Activated CD4-positive, alpha-beta T cell treated with anti-CD3 and anti-CD28 coated beads, Interleukin-10, Interleukin-2, amounts not matched to agents 100 ng/mL and 50 ng/mL, durations not matched to agents 16 hours and 8 hours (primary cell): Measurements from ENCODE around the gene MAP1B.

Experiments used
- DNase-seq: peaks from one replicate; pipeline ENCODE4 v3.0.0-alpha.2; 2020

Gene MAP1B

DNA sequence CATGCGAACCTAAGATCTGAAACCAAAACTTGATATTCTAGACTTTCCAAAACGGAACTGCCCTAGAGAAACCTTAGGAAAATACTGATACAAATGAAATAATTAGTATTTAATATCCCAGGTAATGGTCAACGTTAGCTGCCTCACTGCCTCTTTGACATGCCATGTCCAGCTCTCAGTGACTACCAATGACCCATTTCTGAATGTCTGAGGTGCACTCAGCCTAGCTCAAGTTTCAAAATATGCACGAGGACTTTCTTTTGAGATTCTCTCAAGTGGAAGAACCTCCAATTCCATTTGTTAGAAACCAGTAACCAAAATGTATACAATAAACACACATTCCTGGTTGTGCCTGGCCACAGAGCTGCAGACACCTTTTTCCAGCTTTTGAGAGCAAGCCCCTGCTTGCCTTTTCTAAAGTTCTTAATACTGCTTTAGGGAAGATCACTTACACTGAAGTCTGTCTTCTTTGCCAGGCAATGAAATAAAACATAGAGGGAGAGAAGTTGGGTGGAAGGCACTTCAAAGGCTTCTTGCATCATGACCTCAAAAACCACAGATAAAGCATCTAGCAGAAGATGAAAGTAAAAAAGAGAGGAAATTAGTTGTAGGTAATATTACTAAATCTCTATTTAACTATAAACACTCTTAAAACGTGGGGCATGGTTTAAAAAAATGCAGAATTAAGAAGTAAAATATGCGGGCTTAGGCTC lies 124.9 kb downstream of the MAP1B start:
- DNase-seq: peak; percentile 68

DNA sequence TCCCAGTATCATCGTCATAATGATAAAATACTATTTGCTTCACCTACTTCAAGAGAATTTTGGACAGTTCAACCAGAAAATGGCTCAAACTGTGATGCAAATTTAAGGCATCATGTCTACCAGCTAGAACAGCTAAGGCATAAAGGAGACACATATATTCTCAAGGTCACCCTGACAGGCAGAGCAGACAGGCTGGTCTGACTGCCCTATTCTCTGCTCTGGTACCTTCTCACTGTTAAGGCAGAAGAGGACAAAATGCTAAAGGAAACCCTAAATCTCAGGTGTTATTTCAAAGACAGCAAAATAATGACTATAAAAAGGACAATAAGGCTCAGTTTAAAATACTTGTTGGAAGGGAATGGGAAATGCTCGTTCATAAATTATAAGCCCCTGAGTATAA lies 125.6 kb downstream of the MAP1B start:
- DNase-seq: peak; percentile 8

DNA sequence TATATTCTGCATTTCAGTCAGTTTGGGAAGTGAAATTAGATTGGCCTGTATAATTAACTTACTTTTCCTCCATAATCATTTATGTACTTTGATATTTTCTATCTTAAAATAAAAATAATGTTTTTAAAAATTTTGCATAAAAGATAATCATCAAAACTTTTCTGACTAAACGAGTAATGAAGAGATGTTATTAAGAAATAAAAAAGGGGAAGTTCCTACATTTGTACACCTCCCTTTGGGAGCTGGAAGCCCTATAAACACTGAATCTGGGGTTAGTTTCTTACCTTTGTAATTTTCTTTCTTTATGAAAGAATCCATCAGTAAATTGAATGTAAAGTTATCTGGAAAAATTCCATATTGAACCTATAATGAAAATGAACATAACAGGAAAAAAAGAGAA lies 126.6 kb downstream of the MAP1B start:
- no peak for DNase-seq

DNA sequence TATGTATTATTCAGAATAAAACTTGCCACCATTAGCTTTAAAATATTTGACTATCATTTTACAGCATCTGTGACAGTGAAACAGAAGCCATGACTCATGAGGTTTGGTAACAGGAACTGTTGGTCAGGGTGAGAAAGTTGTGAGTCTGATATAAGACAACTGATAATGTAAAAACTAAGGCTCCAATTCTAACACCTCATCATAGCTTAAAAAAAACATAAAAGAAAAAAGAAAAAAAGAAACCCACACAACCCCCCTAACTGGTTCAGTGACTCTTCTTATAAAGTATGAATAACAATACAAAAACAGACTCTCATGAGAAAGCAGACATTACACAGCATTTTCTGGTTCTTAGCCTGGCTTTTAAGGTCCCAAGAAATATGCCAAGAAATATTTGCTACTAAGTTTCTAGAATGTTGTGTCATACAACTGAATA lies 127.0 kb downstream of the MAP1B start:
- DNase-seq: peak; percentile 85

DNA sequence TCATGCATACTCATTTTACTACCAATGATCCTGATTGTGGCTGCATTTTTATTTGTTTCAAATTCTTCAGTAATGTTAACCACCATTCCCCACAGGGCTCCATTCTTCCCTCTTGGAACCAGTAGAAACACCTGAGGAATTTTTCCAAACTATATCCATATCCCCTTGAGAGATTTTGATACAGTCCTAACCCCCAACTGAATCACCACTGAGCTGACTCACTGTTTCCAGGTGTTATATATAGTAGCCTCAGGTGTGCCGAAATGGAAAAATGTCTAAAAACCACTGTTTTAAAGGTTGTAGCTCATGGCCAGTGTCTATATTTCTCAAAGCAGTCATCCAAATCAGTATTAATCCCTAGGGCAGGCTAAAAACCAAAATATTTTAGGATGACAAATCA lies 127.6 kb downstream of the MAP1B start:
- peak; percentile 13 for DNase-seq

DNA sequence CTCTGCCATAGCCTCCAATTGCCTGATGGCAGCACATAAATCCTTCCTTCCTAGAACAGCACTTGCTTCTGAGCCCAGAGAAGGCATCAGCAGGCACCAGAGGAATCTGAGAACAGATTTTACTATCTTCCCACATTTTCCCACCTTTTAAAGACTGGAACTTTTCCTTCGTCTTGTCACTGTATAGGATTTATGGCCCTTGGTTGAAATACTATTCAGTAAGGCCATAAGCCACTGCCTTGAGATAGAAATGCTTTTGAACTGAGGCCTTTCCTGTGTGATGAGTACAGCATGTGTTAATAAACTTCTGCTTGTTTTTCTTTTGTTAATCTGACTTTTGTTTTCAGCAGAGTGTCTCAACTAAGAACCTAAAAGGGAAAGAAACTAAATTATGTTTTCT lies 128.4 kb downstream of the MAP1B start:
- no peak for DNase-seq

DNA sequence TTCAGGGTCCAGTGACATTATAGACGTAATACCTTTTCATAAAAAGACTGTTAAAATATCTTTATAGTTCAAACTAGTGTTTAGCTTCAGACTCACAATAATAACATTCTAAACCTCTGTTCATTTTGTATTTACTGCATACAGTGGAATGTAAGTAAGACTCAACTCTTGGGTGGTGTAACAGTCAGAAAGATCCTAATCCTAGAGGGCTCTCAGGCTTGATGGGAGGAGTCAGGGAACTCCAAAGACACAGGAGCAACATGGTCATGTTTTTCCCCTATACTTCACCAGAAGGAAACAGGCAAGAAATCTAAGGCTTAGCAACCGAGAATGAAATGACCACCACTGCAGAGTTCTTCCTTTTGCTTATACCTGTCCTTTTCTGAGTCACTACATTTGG lies 130.1 kb downstream of the MAP1B start:
- no peak for DNase-seq

DNA sequence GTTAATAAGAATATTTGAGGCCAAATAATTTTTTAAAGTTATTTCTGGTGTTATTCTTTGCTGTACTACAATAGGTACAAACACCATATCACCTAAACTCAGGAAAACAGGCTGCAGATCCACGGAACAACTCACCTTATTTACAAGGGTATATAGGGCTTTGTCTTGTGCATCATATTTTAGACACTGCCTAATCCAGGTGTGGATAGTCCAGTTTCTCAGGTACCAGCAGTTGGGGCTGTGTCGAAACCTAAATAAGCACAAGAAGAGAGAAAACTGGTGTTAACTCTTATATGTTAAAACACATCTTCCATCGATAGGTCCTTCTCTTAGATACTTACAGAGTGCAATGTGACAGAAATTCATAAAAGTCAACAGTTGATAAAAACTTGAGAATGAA lies 130.6 kb downstream of the MAP1B start:
- DNase-seq: no peak

DNA sequence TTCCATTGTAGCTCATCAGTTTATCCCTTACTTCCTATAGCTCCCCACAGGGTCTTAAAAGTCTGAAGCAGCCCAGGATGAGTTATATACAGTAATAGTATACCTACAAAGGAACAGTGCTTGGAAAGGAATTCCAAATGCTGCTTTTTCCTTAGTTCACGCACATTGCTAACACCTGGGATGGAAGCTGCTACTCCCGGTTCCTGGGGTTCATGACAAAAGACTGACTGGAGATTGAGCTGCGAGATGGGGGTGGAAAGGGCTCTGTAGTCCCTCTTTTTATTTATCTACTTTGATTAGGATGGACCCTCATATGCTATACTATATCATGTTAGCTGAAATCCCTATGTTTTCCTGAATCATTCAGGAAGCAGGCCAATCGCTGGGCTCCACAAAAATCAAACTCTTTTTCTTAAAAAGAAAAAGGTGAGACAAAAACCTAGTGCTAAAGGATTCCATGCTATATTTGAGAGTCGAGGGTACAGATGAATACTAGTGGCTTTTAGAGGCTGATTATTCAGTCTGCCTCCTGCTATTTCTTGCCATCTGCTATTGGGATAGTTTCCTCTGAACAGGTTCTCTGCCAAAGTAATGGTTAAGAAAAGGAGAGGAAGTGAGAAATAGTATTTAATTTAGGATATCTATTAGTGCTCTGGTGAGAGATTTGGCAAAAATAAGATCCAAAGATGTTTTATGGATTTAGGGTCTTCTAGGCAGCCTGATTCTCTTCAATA lies 131.6 kb downstream of the MAP1B start:
- DNase-seq: no peak

DNA sequence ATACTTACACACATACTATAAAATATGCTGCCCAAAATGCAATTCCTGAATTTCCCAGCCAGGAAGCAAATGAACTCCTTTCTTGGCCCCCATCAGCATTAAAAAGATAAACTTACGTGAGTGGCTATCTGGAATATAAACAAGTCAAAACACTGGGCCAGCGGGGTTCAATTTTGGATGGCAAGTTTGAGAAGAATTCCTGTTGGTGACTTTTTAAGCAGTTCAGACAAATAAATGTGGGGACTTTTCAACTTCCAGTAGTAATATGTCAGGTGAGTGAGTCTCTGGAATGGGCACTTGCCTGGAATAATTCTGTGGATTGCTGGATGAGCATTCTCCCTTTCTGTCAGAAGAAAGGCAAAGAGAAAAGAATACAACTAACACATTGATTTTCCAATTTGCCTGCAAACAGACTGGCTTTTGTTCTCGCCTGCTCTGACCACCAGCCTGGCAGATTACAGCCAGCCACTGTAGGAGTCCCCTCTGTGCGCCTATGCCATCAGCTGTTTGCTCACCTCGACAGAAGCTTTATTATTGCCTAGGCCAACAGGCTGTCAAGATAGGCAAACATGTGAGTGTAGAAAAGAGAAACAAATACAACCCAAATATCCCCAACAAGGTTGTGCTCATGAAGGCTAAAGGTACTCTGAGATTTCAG lies 134.2 kb downstream of the MAP1B start:
- DNase-seq: no peak

DNA sequence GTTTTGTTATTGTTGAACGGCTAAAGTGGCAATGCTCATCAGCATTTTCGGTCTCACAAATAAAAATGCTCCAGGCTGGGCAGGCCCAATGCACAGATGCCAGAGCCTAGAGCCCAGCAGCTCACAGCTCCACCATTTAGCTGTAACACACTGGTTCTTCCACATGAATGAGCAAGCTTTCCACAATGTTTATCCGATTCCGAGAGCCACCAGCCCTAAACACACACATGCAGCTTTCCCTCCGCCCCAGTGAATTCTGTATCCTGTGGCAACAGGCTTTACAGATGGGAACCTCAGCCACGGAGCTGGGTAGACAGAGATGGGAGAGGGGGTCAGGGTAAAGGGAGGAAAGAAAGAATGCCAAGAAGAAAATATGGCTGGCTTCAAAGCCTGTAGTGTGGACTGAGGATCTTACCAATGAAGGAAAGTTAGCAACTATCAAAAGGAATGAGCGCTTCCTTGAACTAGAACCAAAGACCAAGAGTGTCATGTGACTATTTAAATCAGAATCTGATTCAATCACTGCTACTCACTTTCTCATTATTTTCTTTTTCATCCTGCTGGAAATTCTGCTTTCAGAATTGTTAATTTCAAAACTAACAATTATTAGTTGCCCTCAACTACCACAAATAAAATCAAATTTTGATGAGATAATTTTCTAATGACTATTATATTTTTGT lies 135.7 kb downstream of the MAP1B start:
- no peak for DNase-seq

DNA sequence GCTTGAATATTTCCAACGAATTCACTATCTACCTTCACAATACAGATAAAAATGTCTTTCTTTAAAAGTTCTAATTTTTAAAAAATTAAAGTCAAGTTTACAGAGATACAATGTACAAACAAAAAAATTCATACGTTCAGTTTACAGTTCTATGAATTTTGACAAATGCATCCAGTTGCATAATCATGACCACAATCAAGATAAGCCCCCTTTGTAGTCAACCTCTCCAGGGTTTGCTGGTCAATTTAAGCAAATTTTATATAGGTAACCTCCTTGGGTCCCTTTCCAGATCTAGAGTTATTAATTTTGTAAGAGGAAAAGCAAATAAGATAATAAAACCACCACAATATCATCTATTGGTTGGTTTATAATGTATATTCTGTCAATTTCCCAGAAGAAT lies 136.4 kb downstream of the MAP1B start:
- DNase-seq: no peak

DNA sequence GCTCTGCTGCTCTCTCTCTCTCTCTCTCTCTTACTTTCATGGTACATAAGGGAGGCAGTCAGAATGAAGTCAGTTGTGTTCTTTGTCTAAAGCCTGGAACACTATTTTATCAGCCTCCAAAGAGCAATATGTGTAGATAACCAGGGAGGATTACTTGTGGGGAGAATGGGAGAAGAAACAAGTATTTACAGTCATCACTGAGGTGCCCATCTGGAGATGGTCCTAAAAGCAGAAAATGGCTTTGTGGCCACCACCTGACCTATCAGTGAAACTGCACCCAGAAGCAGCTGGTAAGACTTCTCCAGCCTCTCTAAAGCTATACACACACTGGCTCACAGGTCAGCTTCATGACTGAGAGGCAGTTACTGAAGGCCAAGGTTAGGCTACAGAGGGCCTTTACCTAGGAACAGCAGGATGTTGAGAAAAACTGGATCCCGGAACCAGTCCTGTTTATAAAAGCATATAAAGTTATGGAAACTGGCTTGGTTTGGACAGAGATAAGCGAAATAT lies 137.6 kb downstream of the MAP1B start:
- peak; percentile 30 for DNase-seq

DNA sequence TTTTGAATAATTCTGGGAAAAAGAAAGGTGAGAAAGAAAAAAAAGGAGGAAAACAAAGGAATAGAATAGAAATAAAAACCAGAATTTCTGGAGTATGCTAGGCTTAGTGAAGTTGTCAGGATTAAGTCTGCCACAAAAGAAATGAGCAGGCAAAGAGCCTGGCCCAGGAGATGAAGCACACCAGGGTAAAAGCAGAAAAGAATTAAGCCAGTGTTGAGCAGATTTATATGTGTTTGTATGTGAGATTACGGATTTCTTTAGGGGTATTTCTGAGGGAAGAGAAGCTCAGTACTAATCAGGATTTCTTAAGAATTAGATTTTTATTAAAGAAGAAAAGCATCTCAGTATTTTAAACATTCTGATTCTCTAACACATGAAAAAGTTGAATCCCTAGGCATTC lies 138.3 kb downstream of the MAP1B start:
- no peak for DNase-seq

DNA sequence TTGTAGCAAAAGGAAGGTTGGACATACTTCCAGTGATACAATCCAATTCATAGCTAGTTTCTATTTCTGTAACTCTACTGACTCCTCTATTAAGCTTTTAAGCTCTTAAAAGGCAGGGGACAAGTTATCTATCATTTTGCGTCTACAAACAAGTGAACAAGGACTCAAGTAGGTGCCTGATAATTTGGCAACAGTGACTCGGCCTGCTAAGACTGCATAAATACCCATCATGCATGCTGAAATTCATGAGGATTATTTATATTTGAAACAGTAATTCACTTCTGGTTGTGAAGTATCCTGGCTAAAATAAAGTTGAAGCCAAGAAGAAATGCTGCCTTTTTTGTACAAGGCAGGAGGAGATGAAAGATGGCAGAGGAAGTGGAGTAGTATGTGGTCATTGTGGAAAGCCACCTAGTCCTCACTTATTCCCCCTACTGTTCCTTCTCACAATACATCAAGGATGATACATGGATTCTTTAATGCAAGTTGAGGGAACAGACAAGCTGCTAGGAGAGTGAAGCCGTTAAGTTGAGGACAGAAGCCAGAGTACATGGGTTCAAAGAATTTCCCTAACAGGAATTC lies 138.8 kb downstream of the MAP1B start:
- DNase-seq: peak; percentile 31

DNA sequence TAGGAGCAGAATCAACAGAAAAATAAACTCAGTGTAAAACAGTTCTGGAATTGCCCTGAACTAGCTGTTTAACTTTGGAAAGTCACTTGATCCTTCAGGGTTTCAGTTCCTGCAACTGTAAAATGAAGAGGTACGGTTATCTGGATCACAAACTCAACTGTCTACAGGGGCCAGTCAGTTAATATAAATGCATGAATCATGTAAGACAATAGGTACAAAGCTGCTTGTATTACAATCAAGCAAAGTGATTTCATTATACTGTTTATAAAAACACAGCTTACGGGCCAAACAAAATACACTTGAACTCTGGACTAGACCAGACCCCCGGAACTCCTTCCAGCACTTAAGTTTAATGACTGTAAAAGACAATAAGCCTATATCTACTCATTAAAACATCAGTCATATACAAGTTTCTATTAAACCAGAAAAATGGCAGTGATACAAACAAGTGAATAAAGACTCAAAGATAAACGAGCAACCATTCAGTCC lies 139.7 kb downstream of the MAP1B start:
- no peak for DNase-seq

DNA sequence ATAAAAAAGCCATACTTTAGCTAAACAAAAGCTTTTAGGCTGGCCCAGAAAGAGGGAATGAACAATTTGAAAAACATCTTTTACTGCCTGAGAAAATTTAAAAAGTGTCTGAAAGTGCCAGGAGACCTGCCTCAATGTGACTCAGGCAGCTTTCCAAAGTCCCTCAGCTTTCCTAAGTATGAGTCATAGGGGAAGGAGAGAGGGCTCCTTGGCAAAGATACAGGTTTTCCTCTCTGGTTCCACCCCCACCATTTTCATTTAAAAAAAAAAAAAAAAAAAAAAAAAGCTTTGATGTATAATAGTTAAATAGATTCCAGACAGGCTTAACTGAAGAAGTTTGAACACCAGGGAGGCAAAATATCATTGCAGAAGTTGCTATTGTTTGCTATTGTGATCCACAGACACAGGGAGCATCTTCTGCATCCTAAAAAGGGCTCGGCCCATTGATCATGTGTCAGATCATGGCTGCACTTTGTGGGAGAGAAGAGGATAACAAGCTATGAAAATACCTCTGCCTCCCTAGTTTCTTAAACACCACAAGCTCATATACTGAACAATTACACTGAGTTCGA lies 141.2 kb downstream of the MAP1B start:
- DNase-seq: no peak

DNA sequence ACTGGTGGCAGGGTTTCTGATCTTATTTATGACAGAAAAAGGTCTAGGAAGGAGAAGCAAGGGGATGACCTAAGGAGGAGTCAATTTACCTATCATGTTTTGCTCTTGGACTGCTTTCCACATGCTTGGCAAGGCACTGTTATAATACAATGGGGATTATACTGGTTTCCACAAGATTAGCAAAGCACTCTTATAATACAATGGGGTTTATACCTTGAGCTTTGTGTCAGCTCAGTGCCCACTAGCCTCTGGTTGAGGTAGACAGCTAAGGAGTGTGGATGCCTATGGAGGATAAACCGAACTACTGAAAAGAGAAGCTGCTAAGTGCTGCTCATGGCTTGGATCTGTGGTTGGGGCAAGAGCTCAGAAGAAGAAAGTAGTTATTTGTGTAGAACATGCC lies 144.1 kb downstream of the MAP1B start:
- no peak for DNase-seq

DNA sequence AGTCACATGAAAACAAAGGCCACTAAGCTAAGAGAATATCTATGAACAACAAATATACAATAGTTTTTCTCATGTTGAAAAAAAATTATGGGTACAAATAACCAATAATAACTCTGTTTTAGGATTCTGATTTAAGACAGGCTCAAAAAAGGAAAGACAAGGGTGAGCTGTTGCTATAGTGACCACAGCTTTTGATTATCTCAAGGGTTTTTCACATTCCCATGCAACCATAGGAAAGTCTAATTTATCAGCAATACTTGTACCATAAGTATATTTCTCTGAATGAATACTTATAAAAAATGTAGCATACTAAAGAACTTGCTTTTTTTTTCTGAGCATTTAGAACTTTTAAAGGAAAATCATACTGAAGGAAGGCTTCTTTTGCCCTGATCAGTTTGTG lies 144.7 kb downstream of the MAP1B start:
- no peak for DNase-seq

DNA sequence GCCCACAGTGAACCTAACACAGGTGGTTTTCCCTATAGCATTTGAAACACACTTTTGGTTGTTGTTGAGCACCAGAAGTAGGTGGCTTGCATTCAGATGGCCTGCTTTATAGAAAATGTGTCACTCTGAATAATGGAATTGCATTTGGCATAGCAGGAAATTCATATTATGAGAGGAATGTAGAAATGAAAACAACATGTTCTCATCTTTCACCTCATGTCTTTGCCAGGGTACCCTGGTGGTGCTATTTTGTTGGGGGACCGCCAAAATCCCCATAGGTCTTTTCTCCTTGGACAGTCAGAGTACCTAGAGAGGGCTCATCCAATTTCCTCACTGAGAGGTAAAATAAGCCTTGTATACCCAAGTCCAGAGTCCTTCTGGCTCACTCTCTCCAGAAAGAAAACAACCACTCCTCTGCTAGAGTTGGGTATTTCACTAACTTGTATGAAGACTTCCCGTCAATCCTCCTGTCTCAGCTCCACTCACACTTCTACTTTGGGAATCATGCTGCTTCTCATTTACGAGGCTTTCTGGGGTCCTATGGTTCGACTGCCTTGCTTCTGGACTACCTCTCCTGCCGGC lies 145.4 kb downstream of the MAP1B start:
- no peak for DNase-seq

DNA sequence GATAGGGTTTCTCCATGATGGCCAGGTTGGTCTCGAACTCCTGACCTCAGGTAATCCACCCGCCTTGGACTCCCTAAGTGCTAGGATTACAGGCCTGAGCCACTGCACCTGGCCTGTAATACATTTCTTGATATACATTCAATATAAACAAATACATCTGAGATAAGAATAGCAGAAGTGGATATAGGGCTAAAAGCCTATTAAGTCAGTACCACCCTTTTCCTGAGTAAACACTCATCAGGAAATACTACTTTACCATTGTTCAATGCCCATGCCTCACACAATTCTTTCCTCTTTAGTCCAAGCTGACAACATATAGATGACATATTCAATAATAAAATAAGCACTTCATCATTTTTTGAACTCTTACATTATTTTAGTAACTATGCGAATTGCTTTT lies 148.0 kb downstream of the MAP1B start:
- DNase-seq: no peak

DNA sequence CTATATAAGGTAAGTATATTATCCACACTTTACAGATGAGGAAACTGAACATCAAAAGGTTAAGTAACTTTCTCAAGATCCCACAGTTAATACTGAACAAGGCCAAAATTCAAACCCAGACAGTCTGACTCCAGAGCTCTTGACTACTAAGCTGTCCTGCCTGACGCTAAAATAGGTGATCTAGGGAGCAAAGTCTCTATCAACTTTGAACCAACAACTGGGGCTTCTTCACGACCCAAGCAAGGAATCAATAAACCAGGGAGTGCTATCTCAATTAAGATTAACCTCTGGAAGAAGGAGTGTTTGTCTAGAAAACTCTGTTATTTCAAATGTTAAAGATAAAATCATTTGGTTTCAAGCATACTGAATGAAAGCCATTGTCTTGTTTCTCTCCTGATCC lies 148.4 kb downstream of the MAP1B start:
- DNase-seq: no peak
